H54 (cell line): ENCODE measurements around the gene TMEM143.
A peak's percentile ranks its signal among the peaks of the same experiment; 100 is the strongest.
"Not testable (repeated sequence)": the region's sequence is repeated elsewhere in the genome, so short reads cannot be mapped to it uniquely, and the experiment has no call there.

Source experiments
- DNase-seq: peaks from one replicate; pipeline ENCODE4 v3.0.0; 2011; ENCODE audit warnings: low spot score, mixed read lengths; ENCODE audit not compliant: insufficient read length
- FAIRE-seq: peaks from 3 replicates; lab custom pipeline; 2011; peaks lifted over from hg19 to GRCh38; lab: Jason Lieb, UNC
- POLR2A ChIP-seq: IDR thresholded peaks from 2 replicates; pipeline ENCODE4 v1.6.1; 2011; ENCODE audit warnings: low read depth, mild to moderate bottlenecking, low read length

TMEM143 gene

DNA sequence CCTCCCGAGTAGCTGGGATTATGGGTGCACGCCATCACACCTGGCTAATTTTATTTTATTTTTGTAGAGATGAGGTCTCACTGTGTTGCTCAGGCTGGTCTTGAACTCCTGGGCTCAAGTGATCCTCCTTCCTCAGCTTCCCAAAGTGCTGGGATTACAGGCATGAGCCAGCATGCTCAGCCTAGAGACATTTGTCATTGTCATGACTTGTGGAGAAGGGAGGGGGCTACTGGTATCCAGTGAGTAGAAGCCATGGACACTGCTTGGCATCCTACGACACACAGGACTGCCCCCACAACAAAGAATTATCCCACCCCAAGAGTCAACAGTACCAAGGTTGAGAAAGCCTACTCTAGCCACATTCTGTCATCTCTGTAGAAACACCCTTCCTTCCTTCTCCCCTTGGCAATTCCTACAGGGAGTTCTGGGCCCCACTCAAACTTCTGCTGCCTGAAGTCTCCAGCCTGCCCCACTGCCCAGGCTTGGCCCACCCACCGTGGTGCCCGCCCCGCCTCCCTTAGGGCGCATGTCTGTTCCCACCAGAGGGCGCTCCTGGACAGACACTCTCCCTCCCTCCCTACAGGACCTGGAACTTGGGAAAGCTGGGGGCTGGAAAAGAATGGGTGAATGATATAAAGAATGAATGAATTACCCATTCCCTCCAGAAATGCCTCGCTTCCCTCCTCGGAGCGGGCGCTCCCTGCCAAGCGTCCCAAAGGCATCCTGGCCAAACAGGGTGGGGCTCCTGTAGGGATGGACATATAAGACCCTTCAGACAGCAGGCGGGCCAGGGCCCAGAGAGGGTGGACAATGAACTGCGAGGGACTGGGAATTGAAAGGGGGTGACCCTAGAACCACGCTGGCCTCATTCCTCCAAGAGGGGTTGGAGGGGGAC, 43.8 kb downstream of the TMEM143 start:
- no peak for TF ChIP-seq POLR2A
- FAIRE-seq, result no peak
- DNase-seq, result peak; percentile 48

DNA sequence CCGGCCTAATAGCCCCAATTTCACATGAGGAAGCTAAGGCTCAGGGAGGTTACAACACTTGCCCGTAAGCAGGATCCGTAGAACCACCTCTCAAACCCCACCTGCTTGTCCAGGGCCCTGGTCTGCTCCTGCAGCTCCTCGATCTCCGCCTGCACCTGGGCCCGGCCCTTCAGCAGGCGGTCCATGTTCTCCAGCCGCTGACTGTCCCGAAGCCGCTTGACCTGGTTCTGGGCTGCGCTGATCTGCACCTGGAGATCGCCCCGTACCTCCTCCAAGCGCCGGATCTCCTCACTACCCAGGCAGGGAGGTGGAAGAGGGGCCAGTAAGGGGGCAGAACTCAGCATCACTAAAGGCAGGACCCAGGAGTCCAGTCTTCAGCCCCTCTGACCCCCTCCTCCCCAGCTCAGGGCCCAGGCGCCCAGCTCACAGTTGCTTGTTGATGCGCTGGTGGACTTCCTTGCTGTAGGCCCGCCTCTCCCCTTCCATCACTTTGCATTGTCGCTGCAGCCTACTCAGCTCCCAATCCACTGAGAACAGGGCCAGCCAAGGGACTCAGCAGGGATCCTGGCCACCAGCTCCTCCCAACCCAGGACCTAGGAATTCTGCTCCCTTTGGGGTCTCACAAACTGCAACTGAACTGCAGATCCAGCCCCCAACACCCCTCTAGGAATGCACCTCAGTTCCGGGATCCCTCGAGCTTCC, 45.3 kb downstream of the TMEM143 start:
- no peak for FAIRE-seq
- TF ChIP-seq POLR2A, result no peak
- DNase-seq, result no peak

DNA sequence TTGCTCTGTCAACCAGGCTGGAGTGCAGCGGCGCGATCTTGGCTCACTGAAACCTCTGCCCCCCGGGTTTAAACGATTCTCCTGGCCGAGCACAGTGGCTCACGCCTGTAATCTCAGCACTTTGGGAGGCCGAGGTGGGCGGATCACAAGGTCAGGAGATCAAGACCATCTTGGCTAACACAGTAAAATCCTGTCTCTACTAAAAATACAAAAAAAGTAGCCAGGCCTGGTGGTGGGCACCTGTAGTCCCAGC, 46.1 kb downstream of the TMEM143 start:
- not testable (repeated sequence) for DNase-seq, FAIRE-seq

DNA sequence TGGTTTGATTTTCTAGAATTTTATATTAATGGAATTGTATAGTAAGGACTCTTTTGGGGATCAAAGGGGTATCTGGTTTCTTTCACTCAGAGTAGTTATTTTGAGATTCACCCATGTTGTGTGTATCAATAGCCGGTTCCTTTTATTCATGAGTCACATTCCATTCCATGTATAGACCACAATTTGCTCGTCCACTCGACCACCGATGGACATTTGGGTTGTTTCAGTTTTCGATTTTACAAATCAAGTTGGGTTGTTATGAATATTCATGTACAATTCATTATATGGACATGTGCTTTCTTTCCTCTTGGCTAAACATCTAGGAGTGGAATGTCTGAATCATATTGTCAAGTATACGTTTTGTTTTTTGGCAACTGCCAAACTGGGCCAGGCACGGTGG, 48.0 kb downstream of the TMEM143 start:
- DNase-seq, result no peak
- no peak for FAIRE-seq
- TF ChIP-seq POLR2A, result no peak

DNA sequence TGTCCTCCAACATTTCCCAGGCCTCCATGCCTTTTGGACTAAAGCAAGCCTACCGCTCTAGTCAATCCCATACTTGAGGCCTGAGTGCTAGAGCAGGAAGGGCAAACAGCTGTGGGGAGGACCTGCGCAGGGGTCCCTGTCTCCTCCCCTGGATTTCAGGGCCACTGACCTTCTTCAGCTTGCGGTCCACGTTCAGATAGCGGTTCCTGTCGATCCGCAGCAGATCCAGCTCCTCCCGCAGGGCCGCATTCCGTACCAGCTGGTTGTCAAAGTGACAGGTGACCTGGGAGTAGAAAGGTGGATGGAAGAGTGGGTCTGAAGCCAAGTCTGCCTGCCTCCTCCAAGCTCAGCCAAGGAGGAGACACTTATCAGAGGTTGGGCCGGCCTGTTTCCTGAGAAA, 52.4 kb downstream of the TMEM143 start:
- no peak for TF ChIP-seq POLR2A
- FAIRE-seq, result no peak
- DNase-seq, result no peak

DNA sequence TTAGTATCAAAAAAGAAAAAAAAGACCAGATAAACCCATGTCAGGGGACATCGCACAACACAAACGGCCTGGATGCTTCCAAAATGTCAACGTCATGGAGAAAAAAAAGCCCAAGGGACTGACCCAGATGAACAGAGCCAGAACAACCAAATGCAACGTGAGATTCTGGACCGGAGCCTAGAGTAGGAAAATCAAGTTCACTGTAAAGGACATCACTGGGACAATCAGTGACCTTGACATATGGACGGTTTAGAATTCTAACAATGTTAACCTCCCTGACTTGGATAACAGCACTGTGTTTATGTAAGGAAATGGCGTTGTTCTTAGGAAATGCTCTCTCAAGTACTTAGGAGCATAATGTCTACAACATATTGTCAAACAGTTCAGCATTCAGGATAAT, 53.5 kb downstream of the TMEM143 start:
- no peak for DNase-seq
- no peak for FAIRE-seq
- no peak for TF ChIP-seq POLR2A

DNA sequence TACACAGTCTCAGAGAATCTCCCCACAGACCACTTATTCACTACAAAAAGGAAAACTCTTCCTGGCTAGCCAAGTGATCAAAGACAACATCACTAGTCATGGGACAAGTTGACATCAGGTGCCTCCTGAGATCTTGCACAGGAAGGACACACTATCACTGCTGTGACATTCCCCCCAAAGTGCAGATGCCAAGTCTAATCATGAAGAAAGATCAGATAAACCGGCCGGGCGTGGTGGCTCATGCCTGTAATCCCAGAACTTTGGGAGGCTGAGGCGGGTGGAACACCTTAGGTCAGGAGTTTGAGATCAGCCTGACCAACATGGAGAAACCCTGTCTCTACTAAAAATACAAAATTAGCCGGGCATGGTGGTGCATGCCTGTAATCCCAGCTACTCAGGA, 54.0 kb downstream of the TMEM143 start:
- DNase-seq, FAIRE-seq: not testable (repeated sequence)

DNA sequence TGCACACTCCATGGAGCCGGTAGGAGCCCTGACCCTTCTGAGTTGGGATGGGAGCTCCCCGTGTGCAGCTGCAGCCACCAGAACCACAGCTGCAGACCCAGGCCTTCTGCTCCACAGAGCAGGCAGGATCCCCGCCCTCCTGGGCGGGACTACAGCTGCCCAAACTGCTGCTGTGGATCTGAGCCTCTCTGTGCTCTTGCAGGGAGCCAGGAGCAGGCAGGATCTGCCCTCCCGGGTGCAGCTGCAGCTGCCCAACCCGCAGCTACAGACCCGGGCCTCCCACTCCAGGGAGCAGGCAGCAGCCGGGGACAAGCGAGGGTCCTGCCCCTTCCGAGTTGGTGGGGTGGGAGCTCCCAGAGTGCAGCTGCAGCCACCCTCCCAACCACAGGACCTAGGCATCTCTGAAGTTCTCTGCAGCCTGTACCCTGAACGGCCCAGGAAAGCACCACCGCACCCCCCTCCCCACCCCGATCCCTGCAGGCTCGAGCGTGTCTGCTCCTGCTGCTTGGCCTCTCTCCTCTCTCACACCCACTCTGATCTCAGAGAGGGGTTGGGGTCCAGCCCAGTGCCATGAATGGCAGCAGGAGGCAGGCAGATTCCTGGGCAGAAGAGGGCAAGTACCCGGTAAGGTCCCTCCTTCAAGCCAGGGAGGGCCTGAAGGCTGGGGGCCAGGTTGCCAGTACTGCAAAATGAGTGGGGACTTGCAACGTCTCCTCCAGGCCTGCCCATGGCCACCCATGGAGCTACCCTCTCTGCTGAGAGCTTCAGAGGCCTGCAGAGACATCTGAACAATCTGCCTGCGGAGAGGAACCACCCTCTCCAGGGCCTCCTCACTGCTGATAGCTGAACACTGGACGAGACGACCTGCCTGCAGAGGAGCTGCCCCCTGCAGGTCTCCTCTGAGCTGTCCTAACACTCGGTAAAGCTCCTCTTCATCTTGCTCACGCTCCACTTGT, 54.8 kb downstream of the TMEM143 start:
- FAIRE-seq, result no peak
- no peak for DNase-seq
- TF ChIP-seq POLR2A, result no peak

DNA sequence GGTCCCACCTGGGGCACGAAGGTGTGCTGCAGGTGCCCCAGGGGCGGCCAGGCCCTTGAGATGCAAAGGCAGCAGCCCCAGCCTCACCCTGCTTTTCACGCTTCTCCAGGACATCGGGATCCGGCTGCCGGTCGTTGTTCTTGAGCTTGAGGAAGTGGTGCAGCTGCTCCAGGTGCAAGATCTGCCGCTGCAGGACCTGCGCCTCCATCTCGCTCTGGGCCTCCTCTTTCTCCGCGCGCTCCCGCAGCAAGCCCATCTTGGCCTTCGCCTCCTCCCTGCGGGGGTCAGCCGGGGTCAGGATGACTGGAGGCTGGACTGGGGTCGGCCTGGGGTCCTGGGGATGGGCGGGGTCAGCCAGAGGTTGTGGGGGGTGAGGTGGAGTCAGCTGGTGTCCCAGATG, 59.9 kb downstream of the TMEM143 start:
- DNase-seq (no peak), FAIRE-seq (no peak)
- no peak for TF ChIP-seq POLR2A

DNA sequence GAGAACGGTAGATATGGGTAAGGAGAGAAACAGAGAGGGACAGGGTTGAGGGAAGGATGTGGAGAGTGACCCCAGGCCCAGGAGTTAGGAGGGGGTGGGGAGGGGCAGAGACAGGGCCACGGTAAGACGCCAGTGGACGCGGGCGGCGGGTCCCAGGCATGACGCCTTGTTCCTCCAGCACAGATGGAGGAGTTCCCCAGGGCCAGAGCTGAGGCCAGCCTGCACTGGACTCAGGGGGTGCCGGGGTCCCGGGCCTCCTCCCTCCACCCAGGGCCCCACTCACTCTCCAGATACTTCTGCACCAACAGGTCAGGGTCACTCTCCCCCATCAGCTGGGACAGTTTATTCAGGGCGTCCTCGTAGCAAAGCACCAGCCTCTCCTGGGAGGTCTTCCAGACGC, 60.4 kb downstream of the TMEM143 start:
- no peak for TF ChIP-seq POLR2A
- no peak for FAIRE-seq
- no peak for DNase-seq

DNA sequence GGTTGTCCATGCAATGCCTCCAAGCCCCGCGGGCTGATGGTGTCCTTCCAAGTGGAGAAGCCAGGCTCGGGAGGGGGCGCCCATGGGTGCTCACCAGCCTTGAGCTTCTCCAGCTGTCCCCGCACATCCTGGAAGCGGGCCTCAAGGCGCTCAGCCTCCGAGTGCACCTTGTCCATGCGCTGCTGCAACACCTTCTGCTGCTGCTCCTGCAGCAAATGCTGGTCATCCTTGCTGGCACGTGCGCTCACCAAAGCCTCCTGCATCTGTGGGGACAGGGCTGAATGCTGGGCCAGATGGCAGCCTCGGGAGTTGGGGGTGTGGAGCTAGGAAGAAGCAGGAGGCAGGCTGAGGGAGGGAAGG, 61.2 kb downstream of the TMEM143 start:
- FAIRE-seq, result no peak
- DNase-seq, result no peak
- TF ChIP-seq POLR2A, result no peak

DNA sequence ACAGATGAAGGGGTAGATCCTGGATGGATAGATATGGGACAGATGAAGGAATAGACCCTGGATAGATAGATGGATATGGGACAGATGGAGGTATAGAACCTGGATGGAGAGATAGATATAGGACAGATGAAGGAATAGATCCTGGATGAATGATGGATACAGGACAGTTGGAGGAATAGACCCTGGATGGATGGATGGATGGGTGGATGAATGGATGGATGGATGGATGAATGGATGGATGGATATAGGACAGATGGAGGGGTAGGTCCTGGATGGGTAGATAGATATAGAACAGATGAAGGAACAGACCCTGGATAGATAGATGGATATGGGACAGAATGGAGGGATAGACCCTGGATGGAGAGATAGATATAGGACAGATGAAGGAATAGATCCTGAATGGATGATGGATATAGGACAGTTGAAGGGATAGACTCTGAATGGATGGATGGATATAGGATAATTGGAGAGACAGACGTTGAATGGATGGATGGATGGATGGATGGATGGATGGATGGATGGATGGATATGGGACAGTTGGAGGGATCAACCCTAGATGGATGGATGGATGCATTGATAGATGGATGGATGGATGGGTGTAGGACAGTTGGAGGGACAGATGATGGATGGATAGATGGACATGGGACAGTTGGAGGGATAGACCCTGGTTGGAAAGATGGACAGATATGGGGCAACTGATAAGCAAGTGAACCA, 61.7 kb downstream of the TMEM143 start:
- FAIRE-seq (no peak), DNase-seq (no peak)
- TF ChIP-seq POLR2A, result no peak

DNA sequence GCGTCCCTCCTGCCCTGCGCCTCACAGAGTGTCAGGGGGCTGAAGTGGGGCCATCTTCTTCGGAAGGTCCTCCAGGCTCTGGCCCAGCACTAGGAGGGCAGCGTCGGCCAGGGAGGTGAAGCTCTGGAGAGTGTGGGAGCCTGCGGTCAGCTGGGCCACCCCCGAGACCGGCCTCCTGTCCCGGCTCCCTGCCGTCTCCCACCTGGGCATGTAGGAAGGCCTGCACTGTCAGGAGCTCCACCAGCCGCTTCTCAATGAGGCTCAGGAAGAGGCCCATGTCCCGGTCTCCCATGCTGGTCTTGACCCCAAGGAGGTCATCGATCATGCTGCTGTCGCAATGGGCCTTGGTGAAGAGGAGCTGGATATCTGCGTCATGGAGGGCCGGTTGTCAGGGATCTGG, 65.8 kb downstream of the TMEM143 start:
- no peak for FAIRE-seq
- no peak for DNase-seq
- no peak for TF ChIP-seq POLR2A
